HG03520 (cell line): Measurements from ENCODE around the gene DYNC1LI2.
A peak's percentile ranks its signal among the peaks of the same experiment; 100 is the strongest.
"Not testable (repeated sequence)": the region's sequence is repeated elsewhere in the genome, so short reads cannot be mapped to it uniquely, and the experiment has no call there.

ENCODE experiments used
- ATAC-seq: cut with Tn5 transposase; IDR thresholded peaks from one replicate; pipeline ENCODE4 v1.9.1; 2021; ENCODE audit warnings: mild to moderate bottlenecking, moderate library complexity; ENCODE audit not compliant: unreplicated experiment

DYNC1LI2 gene

GRCh38 chr16:66698046-66698445, 53.4 kb downstream of the DYNC1LI2 start:
- ATAC-seq = no peak

GRCh38 chr16:66696669-66697630, 54.5 kb downstream of the DYNC1LI2 start, which contains the start of gene CMTM4:
CMTM4 (minus strand) TSS chr16:66696743; CDS start chr16:66696525, 218 bp downstream.
- ATAC-seq = peak; percentile 86

- peak; percentile 36 for ATAC-seq
These were observed 55.3 kb downstream of the DYNC1LI2 start for GRCh38 chr16:66695935-66696668.

- no peak for ATAC-seq
These were observed 55.9 kb downstream of the DYNC1LI2 start for GRCh38 chr16:66695471-66695934.

- no peak for ATAC-seq
These were observed 58.3 kb downstream of the DYNC1LI2 start for GRCh38 chr16:66693149-66693548.

- no peak for ATAC-seq
These were observed 59.1 kb downstream of the DYNC1LI2 start for GRCh38 chr16:66692341-66692740.

GRCh38 chr16:66691234-66691633, 60.2 kb downstream of the DYNC1LI2 start:
- ATAC-seq = no peak

- no peak for ATAC-seq
These were observed 61.1 kb downstream of the DYNC1LI2 start for GRCh38 chr16:66690106-66690847.

GRCh38 chr16:66689282-66689681, 62.1 kb downstream of the DYNC1LI2 start:
- ATAC-seq = no peak

GRCh38 chr16:66687906-66688625, 63.3 kb downstream of the DYNC1LI2 start:
- no peak for ATAC-seq

- ATAC-seq = not testable (repeated sequence)
These were observed 65.8 kb downstream of the DYNC1LI2 start for GRCh38 chr16:66685501-66686115.

- no peak for ATAC-seq
These were observed 69.1 kb downstream of the DYNC1LI2 start for GRCh38 chr16:66682271-66682670.

- no peak for ATAC-seq
These were observed 69.7 kb downstream of the DYNC1LI2 start for GRCh38 chr16:66681676-66682075.

GRCh38 chr16:66678337-66678736, 73.1 kb downstream of the DYNC1LI2 start:
- ATAC-seq = no peak

GRCh38 chr16:66677836-66678235, 73.6 kb downstream of the DYNC1LI2 start:
- no peak for ATAC-seq

GRCh38 chr16:66677179-66677578, 74.2 kb downstream of the DYNC1LI2 start:
- ATAC-seq = no peak

GRCh38 chr16:66676599-66676998, 74.8 kb downstream of the DYNC1LI2 start:
- ATAC-seq = no peak

GRCh38 chr16:66673691-66674090, 77.7 kb downstream of the DYNC1LI2 start:
- ATAC-seq = no peak
